Spinal cord (tissue), 10 donors: ENCODE data around the gene CASS4. TPM values are rescaled to one million over a fixed set of nuclear protein-coding genes. Genes with fewer than 3 reads are reported as not detected.

ENCODE experiments used
- DNase-seq, 6 donors: peaks; one replicate each; pipeline versions ENCODE4 v3.0.0 to v3.0.0-alpha.2; 2013 to 2015; ENCODE audit warnings: low spot score in 6 of 6, low read depth in 4 of 6
- H3K27ac ChIP-seq: one replicate; pipeline ENCODE4 v1.5.1; 2013; ENCODE audit warnings: low read depth, low read length, control low read depth
- H3K27me3 ChIP-seq: one replicate; pipeline ENCODE4 v1.6.1; 2013; ENCODE audit warnings: low read length; ENCODE audit not compliant: control insufficient read depth, insufficient read depth
- H3K36me3 ChIP-seq: one replicate; pipeline ENCODE4 v1.6.1; 2013; ENCODE audit warnings: low read length; ENCODE audit not compliant: control insufficient read depth, insufficient read depth
- H3K4me1 ChIP-seq: one replicate; pipeline ENCODE4 v1.6.1; 2013; ENCODE audit warnings: low read length; ENCODE audit not compliant: control insufficient read depth, insufficient read depth
- H3K4me3 ChIP-seq: one replicate; pipeline ENCODE4 v1.5.1; 2013; ENCODE audit warnings: low read depth, low read length, control low read depth
- H3K9me3 ChIP-seq: one replicate; pipeline ENCODE4 v1.6.1; 2013; ENCODE audit warnings: low read length; ENCODE audit not compliant: control insufficient read depth, insufficient read depth
- WGBS: methylation state at CpG from one replicate; pipeline ENCODE4 v1.1.5; 2013; ENCODE audit warnings: missing lambda C conversion rate; ENCODE audit not compliant: insufficient coverage; 5-methylcytosine and 5-hydroxymethylcytosine counted together
- polyA plus RNA-seq, 2 donors: library from polyadenylated mRNA; unstranded; fragments of 120-200 nt; gene quantifications; one replicate each; pipeline ENCODE4 v1.2.1, GENCODE V29; 2013; ENCODE audit not compliant: insufficient read length in 2 of 2
- total RNA-seq, 2 donors: library from RNA; depleted of rRNA in 1 of 2; stranded (reverse); fragments of 120-200 nt in 1 of 2; fragments of >200 nt in 1 of 2; gene quantifications; one replicate each; pipeline versions ENCODE4 v1.2.3 to v1.2.4, GENCODE V29; 2013 to 2014
- donor health status: healthy.

The CASS4 gene
- total and polyA plus RNA-seq, 4 donors, result 0.74 to 1.5 (median 1.2) TPM

DNA sequence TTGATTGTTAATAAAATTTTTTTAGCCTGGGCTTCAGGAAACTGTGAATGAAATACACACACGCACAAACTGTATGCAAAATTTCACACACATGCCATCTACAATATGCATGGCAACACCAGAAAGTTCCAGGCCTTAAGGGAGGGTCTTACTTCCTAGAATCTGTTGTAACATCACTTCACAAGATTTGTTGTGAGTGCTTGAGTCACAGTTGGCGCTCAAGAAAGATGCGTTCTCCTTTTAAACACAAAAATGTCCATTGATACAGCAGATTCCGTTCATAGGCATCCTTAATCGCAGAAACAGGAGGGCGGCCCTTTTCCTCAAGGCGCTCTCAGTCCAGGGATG, 55.9 kb downstream of the CASS4 start:
- Histone ChIP-seq H3K27me3 (no peaks in the 10 kb centered on the region), H3K9me3 (no peaks in the 10 kb centered on the region), H3K36me3 (peaks cover 5% of the 10 kb centered on the region), H3K27ac (peak overlapping the region; percentile 73), H3K4me1 (peaks cover 4% of the 10 kb centered on the region), H3K4me3 (peak overlapping the region; percentile 85)
- DNase-seq, result peak in 1 of 6 donors; percentile 13
- WGBS, result 0% methylated on average over 2 of the region's 7 CpGs

DNA sequence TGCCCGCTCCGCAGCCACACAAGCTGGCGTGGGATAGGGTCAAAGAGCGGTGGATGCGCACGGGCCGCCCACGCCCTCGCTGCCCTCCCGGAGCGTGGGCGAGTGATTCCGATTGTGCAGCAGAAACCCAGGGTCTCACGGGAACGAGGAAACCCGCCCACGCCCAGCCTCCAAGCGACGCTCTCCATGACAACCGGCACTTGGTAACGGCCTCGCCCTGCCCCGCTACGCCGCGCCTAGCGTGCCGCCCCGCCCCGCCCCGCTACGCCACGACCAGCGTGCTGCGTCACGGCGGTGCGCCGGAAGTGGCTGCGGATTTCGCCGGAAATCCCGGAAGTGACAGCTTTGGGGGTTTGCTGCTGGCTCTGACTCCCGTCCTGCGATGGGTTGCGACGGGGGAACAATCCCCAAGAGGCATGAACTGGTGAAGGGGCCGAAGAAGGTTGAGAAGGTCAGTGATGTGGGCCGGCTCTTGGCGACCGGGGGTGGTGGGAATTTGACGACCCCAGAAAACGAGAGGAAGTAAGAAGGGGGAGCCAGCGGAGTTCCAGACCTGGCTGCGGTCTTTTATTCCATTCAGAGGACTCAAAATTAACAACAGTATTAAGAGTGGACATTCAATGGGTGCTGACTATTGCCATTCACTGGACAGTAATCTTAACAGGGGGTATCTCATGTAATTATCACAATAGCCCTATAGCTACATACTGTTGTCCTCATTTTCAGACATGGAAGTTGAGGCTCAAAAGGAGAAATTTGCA, 56.4 kb downstream of the CASS4 start, which contains the start of gene RTF2:
Gene RTF2, plus strand, starts transcription at position 312 of the 761 bp plus-strand sequence. Its CDS starts 71 bp downstream, at position 383.
- DNase-seq, result peak; percentile 85 to 98 (median 90)
- H3K27me3 ChIP-seq, result no peaks in the 10 kb centered on the region
- H3K4me1 ChIP-seq, result peaks cover 4% of the 10 kb centered on the region
- H3K27ac ChIP-seq, result peak within 1 kb of the TSS; percentile 79
- under 1% methylated on average over 52 of the region's 55 CpGs for WGBS
- H3K4me3 ChIP-seq, result peak within 1 kb of the TSS; percentile 85
- peaks cover 10% of the 10 kb centered on the region for H3K36me3 ChIP-seq
- no peaks in the 10 kb centered on the region for H3K9me3 ChIP-seq

DNA sequence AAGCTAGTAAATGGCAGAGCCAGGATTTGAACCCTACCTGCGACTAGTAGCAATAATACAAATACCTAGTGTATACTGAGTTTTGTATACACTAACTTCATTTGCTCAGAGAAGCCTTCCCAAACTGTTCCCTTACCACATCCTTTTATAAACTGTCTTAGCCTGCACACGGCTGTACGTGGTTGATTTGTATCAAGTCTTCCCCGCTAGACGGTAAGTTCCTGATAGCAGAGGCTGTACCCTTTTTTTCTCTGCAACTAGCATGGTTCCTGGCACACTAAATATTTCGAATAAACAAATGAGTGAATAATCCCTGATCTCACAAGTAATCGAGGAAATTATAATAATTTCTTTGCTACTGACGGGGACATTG, 57.0 kb downstream of the CASS4 start:
- DNase-seq, result no peak
- peak overlapping the region; percentile 79 for H3K27ac ChIP-seq
- peak overlapping the region; percentile 85 for H3K4me3 ChIP-seq
- peaks cover 4% of the 10 kb centered on the region for H3K4me1 ChIP-seq
- H3K27me3 ChIP-seq, result no peaks in the 10 kb centered on the region
- H3K36me3 ChIP-seq, result peaks cover 16% of the 10 kb centered on the region
- 7% methylated on average over 3 of the region's 8 CpGs for WGBS
- H3K9me3 ChIP-seq, result no peaks in the 10 kb centered on the region

DNA sequence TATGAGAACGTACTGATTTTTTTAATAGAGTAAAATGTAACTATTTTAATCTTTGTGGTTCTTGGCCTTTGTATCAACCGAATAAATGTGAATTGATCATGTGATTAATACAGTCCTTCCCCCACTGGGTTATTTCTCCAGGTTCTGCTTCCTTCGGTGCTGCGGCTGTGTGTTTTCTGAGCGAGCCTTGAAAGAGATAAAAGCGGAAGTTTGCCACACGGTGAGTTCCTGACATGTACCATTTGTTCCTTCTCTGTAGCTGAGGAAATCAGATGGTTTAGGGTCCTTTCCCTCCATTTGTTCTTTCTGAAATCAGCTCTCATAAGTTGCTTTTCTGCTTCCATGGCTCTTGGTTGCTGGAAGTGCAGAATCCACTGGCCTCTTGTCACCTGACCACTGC, 71.9 kb downstream of the CASS4 start:
- 93% methylated on average over 5 of the region's 7 CpGs for WGBS
- Histone ChIP-seq H3K4me3 (no peak overlapping the region), H3K36me3 (peaks cover 42% of the 10 kb centered on the region), H3K27ac (no peak overlapping the region), H3K27me3 (no peaks in the 10 kb centered on the region), H3K9me3 (no peaks in the 10 kb centered on the region), H3K4me1 (peaks cover 4% of the 10 kb centered on the region)
- no peak for DNase-seq

DNA sequence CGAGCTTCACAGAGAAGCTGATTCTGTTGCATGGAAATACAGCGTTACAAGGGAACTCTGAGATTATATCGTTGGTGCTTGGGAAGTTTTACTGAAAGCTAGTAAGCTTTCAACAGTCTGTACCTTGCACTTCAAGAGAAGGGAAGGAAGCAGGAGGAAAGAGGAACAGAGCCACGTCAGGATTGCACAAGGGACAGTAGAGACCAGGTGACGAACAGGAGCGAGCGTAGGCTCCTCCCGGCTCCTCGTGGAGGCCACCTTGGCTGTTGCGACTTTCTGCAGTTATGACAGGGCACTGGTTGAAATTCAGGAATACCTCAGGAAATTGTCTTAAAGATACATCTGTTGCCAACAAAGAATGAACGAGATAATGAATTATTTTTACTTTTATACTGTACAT, 75.2 kb downstream of the CASS4 start:
- no peaks in the 10 kb centered on the region for H3K9me3 ChIP-seq
- WGBS, result 85% methylated on average over 9 of the region's 11 CpGs
- H3K4me1 ChIP-seq, result peaks cover 4% of the 10 kb centered on the region
- no peaks in the 10 kb centered on the region for H3K27me3 ChIP-seq
- DNase-seq, result no peak
- peaks cover 50% of the 10 kb centered on the region for H3K36me3 ChIP-seq
- no peak overlapping the region for H3K4me3 ChIP-seq
- H3K27ac ChIP-seq, result no peak overlapping the region

DNA sequence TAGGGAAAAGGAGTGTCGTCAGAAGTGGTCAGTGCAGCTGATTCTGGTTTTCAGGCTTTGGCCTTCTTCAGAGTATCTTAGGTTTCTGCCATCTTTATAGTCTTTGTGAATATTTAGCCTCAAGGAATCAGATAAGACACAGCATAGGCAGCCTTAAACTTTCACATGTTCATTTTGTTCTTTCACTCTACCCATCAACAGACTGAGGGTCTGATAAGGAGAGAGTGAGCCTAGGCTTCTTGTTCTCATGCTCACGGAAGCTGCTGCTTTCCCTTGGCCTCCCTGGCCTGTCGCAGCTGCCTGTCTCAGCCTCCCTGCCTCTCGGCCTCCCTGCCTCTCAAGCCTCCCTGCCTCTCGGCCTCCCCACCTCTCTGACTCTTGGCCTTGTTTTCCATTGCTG, 76.5 kb downstream of the CASS4 start:
- H3K9me3 ChIP-seq, result no peaks in the 10 kb centered on the region
- no peak overlapping the region for H3K4me3 ChIP-seq
- no peaks in the 10 kb centered on the region for H3K27me3 ChIP-seq
- DNase-seq, result no peak
- WGBS, result 92% methylated on average over 3 of the region's 5 CpGs
- peaks cover 4% of the 10 kb centered on the region for H3K4me1 ChIP-seq
- peaks cover 57% of the 10 kb centered on the region for H3K36me3 ChIP-seq
- H3K27ac ChIP-seq, result no peak overlapping the region

DNA sequence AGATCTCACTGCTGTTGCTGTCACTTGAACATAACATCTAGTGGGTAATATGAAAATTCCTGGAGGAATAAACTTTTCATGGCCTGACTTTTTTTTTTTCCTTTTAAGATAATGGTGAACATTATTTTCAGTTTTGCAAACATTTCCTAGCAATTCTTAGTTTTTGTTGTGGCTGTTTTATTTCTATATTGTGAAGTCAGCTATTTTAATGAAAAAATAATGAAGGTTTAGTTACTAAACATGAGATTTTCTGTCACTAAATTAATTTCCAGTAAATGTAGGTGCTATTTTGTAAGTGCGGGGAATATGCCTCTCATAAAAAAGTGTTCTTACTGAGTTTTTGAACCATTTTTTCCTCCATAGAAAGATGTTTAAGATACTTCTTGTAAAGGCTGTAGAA, 89.1 kb downstream of the CASS4 start:
- WGBS, result no CpG with 5 or more reads among the region's 1 CpG
- DNase-seq, result no peak
- peaks cover 9% of the 10 kb centered on the region for H3K36me3 ChIP-seq
- no peaks in the 10 kb centered on the region for H3K27me3 ChIP-seq
- no peaks in the 10 kb centered on the region for H3K9me3 ChIP-seq
- no peaks in the 10 kb centered on the region for H3K4me1 ChIP-seq
- H3K27ac ChIP-seq, result no peak overlapping the region
- no peak overlapping the region for H3K4me3 ChIP-seq

DNA sequence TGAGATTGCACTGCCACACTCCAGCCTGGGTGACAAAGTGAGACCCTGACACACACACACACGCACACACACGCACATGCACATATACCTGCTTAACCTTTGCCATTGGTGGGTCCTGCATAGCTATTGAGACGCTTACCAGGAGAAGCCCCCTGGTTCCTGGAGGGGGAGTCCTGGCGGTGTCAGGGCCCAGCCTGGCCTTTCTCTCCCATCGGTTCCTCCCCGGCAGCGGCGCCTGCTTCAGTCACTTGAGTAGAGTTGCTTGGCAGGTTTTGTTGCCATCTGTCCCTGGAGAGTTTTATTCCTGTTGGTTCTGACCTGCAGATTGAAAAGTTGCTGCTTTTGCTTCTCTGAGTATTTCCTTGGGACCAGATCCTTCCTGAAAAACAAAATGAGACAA, 91.9 kb downstream of the CASS4 start:
- Histone ChIP-seq H3K4me1 (no peaks in the 10 kb centered on the region), H3K27ac (no peak overlapping the region), H3K36me3 (peaks cover 15% of the 10 kb centered on the region), H3K9me3 (no peaks in the 10 kb centered on the region), H3K27me3 (no peaks in the 10 kb centered on the region), H3K4me3 (no peak overlapping the region)
- no peak for DNase-seq
- 87% methylated on average over 7 of the region's 8 CpGs for WGBS

DNA sequence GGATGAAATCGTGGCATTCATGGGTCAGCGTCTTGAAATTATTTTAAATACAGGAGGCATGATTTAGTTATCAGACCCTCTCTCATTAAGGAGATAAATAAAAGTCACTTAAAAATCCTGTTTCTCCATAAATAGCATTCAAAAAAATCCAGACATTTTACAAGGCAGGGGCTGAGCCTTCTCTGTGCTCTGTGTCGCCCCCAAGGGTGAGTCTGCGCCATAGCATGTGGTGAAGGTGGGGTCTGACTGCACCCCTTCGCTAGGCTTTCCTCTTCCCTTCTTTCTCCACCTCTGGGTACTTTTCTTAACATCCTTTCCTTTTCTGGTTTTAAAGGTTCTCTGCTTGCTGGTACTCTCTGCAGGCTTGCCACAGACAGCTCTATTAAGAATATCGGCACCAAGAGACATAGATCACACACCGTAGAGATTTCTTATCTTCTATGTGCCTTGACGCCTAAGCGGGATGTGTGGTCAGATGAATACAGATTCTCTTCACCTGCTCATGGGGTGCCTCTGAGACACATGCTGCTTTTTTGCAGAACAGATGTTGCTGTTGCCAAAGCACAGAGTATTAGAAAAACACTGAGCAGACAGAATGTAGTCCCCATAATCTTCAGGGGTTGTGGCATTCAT, 92.4 kb downstream of the CASS4 start:
- Histone ChIP-seq H3K27ac (no peak overlapping the region), H3K4me1 (no peaks in the 10 kb centered on the region), H3K9me3 (no peaks in the 10 kb centered on the region), H3K36me3 (peaks cover 15% of the 10 kb centered on the region), H3K27me3 (no peaks in the 10 kb centered on the region), H3K4me3 (no peak overlapping the region)
- WGBS, result 86% methylated on average over 6 of the region's 9 CpGs
- no peak for DNase-seq

DNA sequence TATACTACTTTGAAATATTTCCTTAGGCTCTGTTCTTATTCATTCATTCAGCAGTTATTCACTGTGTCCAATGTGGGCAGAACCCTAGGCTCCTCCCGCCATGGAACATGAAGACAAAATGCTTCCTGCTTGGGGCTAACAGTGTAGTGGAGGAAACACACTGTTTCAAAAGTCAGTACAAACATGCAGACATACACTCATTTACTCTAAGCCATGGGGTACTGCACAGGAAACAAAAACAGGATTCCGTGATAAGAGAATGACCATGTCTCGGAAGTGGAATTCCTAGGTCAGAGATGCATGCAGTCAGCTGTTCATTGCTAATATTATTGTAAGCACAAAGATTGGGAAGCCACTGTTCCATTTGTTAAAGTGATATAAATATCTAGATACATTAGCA, 94.0 kb downstream of the CASS4 start:
- Histone ChIP-seq H3K4me1 (no peaks in the 10 kb centered on the region), H3K9me3 (no peaks in the 10 kb centered on the region), H3K27ac (no peak overlapping the region), H3K27me3 (no peaks in the 10 kb centered on the region), H3K36me3 (peaks cover 12% of the 10 kb centered on the region), H3K4me3 (no peak overlapping the region)
- 83% methylated on average over 1 of the region's 3 CpGs for WGBS
- no peak for DNase-seq
